Endothelial cell of umbilical vein (primary cell): Measurements from ENCODE around the gene LEAP2. TPM values are rescaled to one million over a fixed set of nuclear protein-coding genes. Genes with fewer than 3 reads are reported as not detected.
A peak's percentile ranks its signal among the peaks of the same experiment; 100 is the strongest.
"Not testable (repeated sequence)": the region's sequence is repeated elsewhere in the genome, so short reads cannot be mapped to it uniquely, and the experiment has no call there.

Experiments used
- BruUV-seq: library from RNA; stranded (reverse); fragments of 400-500 nt; replicated peaks from 2 replicates; lab custom pipeline; 2021; lab: Mats Ljungman, UMichigan
- CTCF ChIA-PET: fragments of 300-600, 350-600 bp; sonication (Branson Sonifier 250); formaldehyde crosslinking; loops from one replicate; lab custom pipeline; 2021; ENCODE audit warnings: antibody characterized with exemption, inconsistent platforms; lab: Charles Lee
- POLR2A ChIA-PET: fragments of 300-600, 350-600 bp; sonication (Branson Sonifier 250); formaldehyde crosslinking; loops from one replicate; lab custom pipeline; 2021; ENCODE audit warnings: antibody characterized with exemption, inconsistent platforms; lab: Charles Lee
- DNase-seq: peaks from one replicate; pipeline ENCODE4 v3.0.0-alpha.2; 2011; ENCODE audit warnings: low read depth, low spot score
- FAIRE-seq: peaks from 2 replicates; lab custom pipeline; 2011; peaks lifted over from hg19 to GRCh38; lab: Jason Lieb, UNC
- H2AFZ ChIP-seq: 2 replicates; pipeline ENCODE4 v1.6.0; 2012; ENCODE audit warnings: low read depth, low read length, control low read depth, inconsistent platforms
- H3K27ac ChIP-seq: 2 replicates; pipeline ENCODE4 v1.5.1; 2011; ENCODE audit warnings: low read depth, mild to moderate bottlenecking, control low read depth, low read length, moderate library complexity; ENCODE audit not compliant: insufficient read depth
- H3K27me3 ChIP-seq, 2 experiments: 2 replicates each; pipeline versions ENCODE4 v1.6.0 to v1.6.1; 2011; ENCODE audit warnings: low read length in 2 of 2, mixed read lengths in 1 of 2; ENCODE audit not compliant: control insufficient read depth in 2 of 2, insufficient read depth in 2 of 2
- H3K36me3 ChIP-seq, 2 experiments: 2 replicates in 1 of 2; 3 replicates in 1 of 2; pipeline ENCODE4 v1.5.1; 2011; ENCODE audit warnings: low read length in 2 of 2, mild to moderate bottlenecking in 1 of 2, moderate library complexity in 1 of 2; ENCODE audit not compliant: control insufficient read depth in 2 of 2, insufficient read depth in 2 of 2; ENCODE audit errors: extremely low read depth in 1 of 2
- H3K4me1 ChIP-seq: 3 replicates; pipeline ENCODE4 v1.5.1; 2011; ENCODE audit warnings: mild to moderate bottlenecking, low read length; ENCODE audit not compliant: control insufficient read depth, insufficient read depth; ENCODE audit errors: extremely low read depth
- H3K4me2 ChIP-seq: 2 replicates; pipeline ENCODE4 v1.6.1; 2011; ENCODE audit warnings: low read length, control low read depth, mixed read lengths; ENCODE audit not compliant: insufficient read depth
- H3K4me3 ChIP-seq, 3 experiments: fragments of 200-600 bp in 1 of 3; sonication (generic), shearing (Covaris generic) in 1 of 3; replicated peaks in 1 of 3; 2 replicates each; pipeline ENCODE4 v1.5.1; 2011 to 2016; ENCODE audit warnings: control low read depth in 3 of 3, low read length in 3 of 3, mild to moderate bottlenecking in 2 of 3, inconsistent platforms in 1 of 3, low read depth in 1 of 3, moderate library complexity in 1 of 3; ENCODE audit not compliant: insufficient read depth in 1 of 3
- H3K79me2 ChIP-seq: 2 replicates; pipeline ENCODE4 v1.6.0; 2012; ENCODE audit warnings: low read length, inconsistent platforms; ENCODE audit not compliant: control insufficient read depth, insufficient read depth
- H3K9ac ChIP-seq: replicated peaks from 2 replicates; pipeline ENCODE3; 2011; ENCODE audit warnings: low read length, control low read depth; ENCODE audit not compliant: insufficient read depth; ENCODE audit errors: extremely low read depth
- H3K9me1 ChIP-seq: replicated peaks from 3 replicates; pipeline ENCODE4 v1.6.0; 2011; ENCODE audit warnings: mild to moderate bottlenecking, low read length; ENCODE audit not compliant: control insufficient read depth, insufficient read depth; ENCODE audit errors: extremely low read depth
- H3K9me3 ChIP-seq: replicated peaks from 2 replicates; pipeline ENCODE4 v1.5.1; 2012; ENCODE audit warnings: low read length, inconsistent platforms; ENCODE audit not compliant: control insufficient read depth, insufficient read depth
- H4K20me1 ChIP-seq: replicated peaks from 2 replicates; pipeline ENCODE3; 2011; ENCODE audit warnings: mild to moderate bottlenecking, low read length; ENCODE audit not compliant: control insufficient read depth, insufficient read depth; ENCODE audit errors: extremely low read depth
- JUN ChIP-seq: IDR thresholded peaks from 2 replicates; pipeline ENCODE4 v1.6.1; 2011; ENCODE audit warnings: borderline replicate concordance, low read depth; ENCODE audit not compliant: insufficient read length, insufficient read depth
- POLR2A ChIP-seq: IDR thresholded peaks from 2 replicates; pipeline ENCODE4 v1.6.1; 2012; ENCODE audit warnings: low read depth, mild to moderate bottlenecking, control low read depth, low read length
- dilution Hi-C: fragments of 300-500 bp; cut with MboI; formaldehyde crosslinking; loops from one replicate; pipeline ENCODE4 v1.15.0; 2019; ENCODE audit warnings: low sequenced_read_pairs; ENCODE audit not compliant: extremely low pct_ligation_motif_present
- intact Hi-C: fragments of 100-400 bp; cut with micrococcal nuclease; formaldehyde crosslinking; loops from one replicate; pipeline ENCODE4 v1.10.0; 2022
- polyA plus RNA-seq, 4 experiments: library from polyadenylated mRNA; depleted of rRNA in 3 of 4; stranded (reverse) in 3 of 4; unstranded in 1 of 4; fragments of >200 nt; gene quantifications; 2 replicates each; pipeline versions ENCODE4 v1.2.1 to v1.2.3, GENCODE V29; 2011 to 2012; ENCODE audit warnings: missing spikeins in 1 of 4
- total RNA-seq: library from RNA; stranded (reverse); gene quantifications from 2 replicates; pipeline ENCODE4 v1.2.3, GENCODE V29; 2021

LEAP2 gene
- total and polyA plus RNA-seq, 2 donors (not counting 3 experiments of a cell fraction or from before 2014, with no cell fraction given): 0.37 to 0.40 TPM

GRCh38 chr5:132854301-132854700 lies 19.2 kb upstream of the LEAP2 start:
- intact Hi-C loops (loop anchor here (1.0 kb wide), 1 partner anchor 24 kb away; the partner anchor contains the start of gene SHROOM1), dilution Hi-C loops (no loop called here)
- ChIA-PET CTCF (interaction anchor here (0.5 to 2.2 kb wide), 14 partner anchors 9 to 105 kb away, joined by 3 to 13 read pairs (median 4); partner anchors contain the start of genes GDF9, SHROOM1 and UQCRQ), POLR2A (interaction anchor here (1.0 kb wide), 1 partner anchor 12 kb away, joined by 4 read pairs; the partner anchor contains the start of genes GDF9 and UQCRQ)
- Histone ChIP-seq H3K9ac (no peak overlapping the region), H3K27ac (no peak overlapping the region), H3K27me3 (no peaks in the 10 kb centered on the region), H4K20me1 (no peaks in the 10 kb centered on the region), H3K9me3 (no peaks in the 10 kb centered on the region), H3K9me1 (no peaks in the 10 kb centered on the region), H3K4me1 (no peaks in the 10 kb centered on the region), H3K36me3 (no peaks in the 10 kb centered on the region), H2AFZ (no peak overlapping the region), H3K4me2 (no peak overlapping the region), H3K79me2 (no peaks in the 10 kb centered on the region), H3K4me3 (no peak overlapping the region)
- FAIRE-seq (peak; percentile 49), DNase-seq (peak; percentile 73)
- BruUV-seq: no TSS peak
- TF ChIP-seq JUN (peak; percentile 61), POLR2A (no peak)

- H4K20me1 ChIP-seq, H3K27me3 ChIP-seq, H3K79me2 ChIP-seq, DNase-seq, BruUV-seq, H3K4me2 ChIP-seq, dilution Hi-C loops, H3K4me3 ChIP-seq, H3K27ac ChIP-seq, H3K9me1 ChIP-seq, H2AFZ ChIP-seq, H3K9me3 ChIP-seq, H3K9ac ChIP-seq, FAIRE-seq, POLR2A ChIA-PET, H3K4me1 ChIP-seq, H3K36me3 ChIP-seq: not testable (repeated sequence)
- CTCF ChIA-PET: interaction anchor here (0.8 to 2.2 kb wide), 5 partner anchors 9 to 35 kb away, joined by 3 to 13 read pairs (median 4); no protein-coding TSS in a partner anchor
- intact Hi-C loops: loop anchor here (1.0 kb wide), 1 partner anchor 25 kb away; the partner anchor contains the start of gene SHROOM1
These were observed 18.5 kb upstream of the LEAP2 start for GRCh38 chr5:132854992-132855391.
